ENCODE results near the gene PROC.

The PROC gene

DNA sequence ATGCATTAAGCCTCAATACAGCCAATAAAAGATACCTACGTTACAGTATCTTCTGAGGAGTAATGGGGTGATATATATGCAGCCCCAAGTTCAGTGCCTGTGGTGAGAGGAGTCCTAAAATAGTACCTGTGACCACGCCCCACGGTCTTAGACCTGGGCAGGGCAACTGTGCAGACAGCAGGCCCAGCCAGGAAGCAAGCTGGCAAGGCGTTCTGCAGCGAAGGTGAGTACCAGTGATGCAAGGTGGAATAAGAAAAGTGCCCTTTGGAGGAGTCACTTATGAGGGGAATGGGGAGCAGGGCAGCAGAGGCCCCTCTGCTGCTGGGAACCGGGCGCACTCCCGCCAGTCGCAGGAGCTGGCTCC, 17.7 kb upstream of the PROC start:
- H3K27ac Mint-ChIP-seq: no peak overlapping the region
- no peaks in the 10 kb centered on the region for H3K9me3 Mint-ChIP-seq
- H3K4me1 Mint-ChIP-seq: peaks cover 33% of the 10 kb centered on the region
- DNase-seq: no peak
- H3K36me3 Mint-ChIP-seq (ENCODE audit: low read depth): no peaks in the 10 kb centered on the region
- no peak overlapping the region for H3K4me3 Mint-ChIP-seq
- TF ChIP-seq, protein P1, sequence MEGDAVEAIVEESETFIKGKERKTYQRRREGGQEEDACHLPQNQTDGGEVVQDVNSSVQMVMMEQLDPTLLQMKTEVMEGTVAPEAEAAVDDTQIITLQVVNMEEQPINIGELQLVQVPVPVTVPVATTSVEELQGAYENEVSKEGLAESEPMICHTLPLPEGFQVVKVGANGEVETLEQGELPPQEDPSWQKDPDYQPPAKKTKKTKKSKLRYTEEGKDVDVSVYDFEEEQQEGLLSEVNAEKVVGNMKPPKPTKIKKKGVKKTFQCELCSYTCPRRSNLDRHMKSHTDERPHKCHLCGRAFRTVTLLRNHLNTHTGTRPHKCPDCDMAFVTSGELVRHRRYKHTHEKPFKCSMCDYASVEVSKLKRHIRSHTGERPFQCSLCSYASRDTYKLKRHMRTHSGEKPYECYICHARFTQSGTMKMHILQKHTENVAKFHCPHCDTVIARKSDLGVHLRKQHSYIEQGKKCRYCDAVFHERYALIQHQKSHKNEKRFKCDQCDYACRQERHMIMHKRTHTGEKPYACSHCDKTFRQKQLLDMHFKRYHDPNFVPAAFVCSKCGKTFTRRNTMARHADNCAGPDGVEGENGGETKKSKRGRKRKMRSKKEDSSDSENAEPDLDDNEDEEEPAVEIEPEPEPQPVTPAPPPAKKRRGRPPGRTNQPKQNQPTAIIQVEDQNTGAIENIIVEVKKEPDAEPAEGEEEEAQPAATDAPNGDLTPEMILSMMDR (IDR thresholded peaks at IDR 0.05): no peak
- H3K27me3 Mint-ChIP-seq (ENCODE audit: low read depth, poor library complexity): no peaks in the 10 kb centered on the region

GRCh38 chr2:127400897-127401756, 17.1 kb upstream of the PROC start:
- H3K27me3 Mint-ChIP-seq (ENCODE audit: low read depth, poor library complexity): no peaks in the 10 kb centered on the region
- DNase-seq: no peak
- no peak overlapping the region for H3K4me3 Mint-ChIP-seq
- H3K36me3 Mint-ChIP-seq (ENCODE audit: low read depth): no peaks in the 10 kb centered on the region
- TF ChIP-seq, protein P1 (IDR thresholded peaks at IDR 0.05): no peak
- H3K4me1 Mint-ChIP-seq: peaks cover 37% of the 10 kb centered on the region
- H3K9me3 Mint-ChIP-seq: no peaks in the 10 kb centered on the region
- no peak overlapping the region for H3K27ac Mint-ChIP-seq

DNA sequence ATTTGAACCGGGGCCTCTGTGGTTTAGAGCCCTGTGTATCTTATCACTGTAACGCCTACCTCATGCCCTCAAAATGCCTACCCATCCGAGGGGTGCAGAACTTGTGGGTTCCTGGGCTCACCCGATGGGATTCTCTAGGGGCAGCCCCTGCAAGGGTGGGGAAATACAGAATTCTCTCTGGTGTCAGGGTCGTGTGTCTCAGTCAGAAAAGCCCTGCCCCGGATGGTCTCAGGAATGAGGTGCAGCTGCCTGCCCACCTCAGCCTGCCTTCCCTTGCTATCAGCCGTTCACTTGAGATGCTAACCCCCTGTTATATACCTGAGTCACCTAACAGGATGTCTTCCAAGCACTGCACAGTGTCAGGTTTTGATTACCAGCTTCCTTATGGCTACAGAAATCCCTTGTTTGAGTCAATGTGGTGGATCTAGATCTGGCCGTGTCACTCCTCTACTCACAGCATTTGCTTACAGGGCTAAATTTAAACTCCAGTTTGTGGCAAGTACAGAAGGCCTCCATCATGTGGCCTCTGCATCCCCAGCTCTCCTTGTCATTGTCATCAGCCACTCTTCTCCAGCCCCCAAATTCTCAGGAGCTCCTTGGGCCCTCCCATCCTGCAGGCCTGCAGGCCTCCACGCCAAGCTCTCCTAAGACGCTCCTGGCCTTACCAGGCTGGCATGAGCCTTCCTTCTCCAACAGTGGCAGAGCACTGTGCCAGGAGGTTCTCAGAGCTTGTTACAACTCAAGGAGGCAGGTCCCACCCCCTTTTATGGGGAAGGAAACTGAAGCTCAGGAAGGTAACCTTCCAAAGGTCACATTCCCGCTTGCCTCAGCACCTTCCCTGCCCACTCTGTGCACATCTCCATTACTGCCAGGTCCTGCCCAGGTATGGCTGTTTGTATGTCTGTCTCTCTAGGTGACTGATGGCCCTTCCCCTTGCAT, 16.2 kb upstream of the PROC start:
- Mint-ChIP-seq H3K9me3 (no peaks in the 10 kb centered on the region), H3K27ac (no peak overlapping the region), H3K4me3 (no peak overlapping the region), H3K36me3 (ENCODE audit: low read depth) (no peaks in the 10 kb centered on the region), H3K4me1 (peaks cover 37% of the 10 kb centered on the region), H3K27me3 (ENCODE audit: low read depth, poor library complexity) (no peaks in the 10 kb centered on the region)
- TF ChIP-seq, protein P1 (IDR thresholded peaks at IDR 0.05): no peak
- DNase-seq: no peak

- H3K9me3 Mint-ChIP-seq: no peaks in the 10 kb centered on the region
- DNase-seq: no peak
- peaks cover 31% of the 10 kb centered on the region for H3K4me1 Mint-ChIP-seq
- no peaks in the 10 kb centered on the region for H3K36me3 Mint-ChIP-seq (ENCODE audit: low read depth)
- no peak overlapping the region for H3K4me3 Mint-ChIP-seq
- no peaks in the 10 kb centered on the region for H3K27me3 Mint-ChIP-seq (ENCODE audit: low read depth, poor library complexity)
- no peak overlapping the region for H3K27ac Mint-ChIP-seq
- TF ChIP-seq, protein P1 (IDR thresholded peaks at IDR 0.05): no peak
Measured at GRCh38 chr2:127403460-127403859, 14.8 kb upstream of the PROC start.

- DNase-seq: no peak
- no peak overlapping the region for H3K27ac Mint-ChIP-seq
- TF ChIP-seq, protein P1 (IDR thresholded peaks at IDR 0.05): no peak
Measured at GRCh38 chr2:127404466-127405254, 13.6 kb upstream of the PROC start.

More at GRCh38 chr2:127404466-127405254, 13.6 kb upstream of the PROC start:
- no peaks in the 10 kb centered on the region for H3K36me3 Mint-ChIP-seq (ENCODE audit: low read depth)
- no peak overlapping the region for H3K4me3 Mint-ChIP-seq
- H3K27me3 Mint-ChIP-seq (ENCODE audit: low read depth, poor library complexity): no peaks in the 10 kb centered on the region
- H3K9me3 Mint-ChIP-seq: no peaks in the 10 kb centered on the region
- H3K4me1 Mint-ChIP-seq: peaks cover 31% of the 10 kb centered on the region

Measured in nephron progenitor cell (in vitro differentiated cells).